GM18907 (cell line): Measurements from ENCODE around the gene EMB.
A peak's percentile ranks its signal among the peaks of the same experiment; 100 is the strongest.
"Not testable (repeated sequence)": the region's sequence is repeated elsewhere in the genome, so short reads cannot be mapped to it uniquely, and the experiment has no call there.

Experiments used
- ATAC-seq: cut with Tn5 transposase; IDR thresholded peaks from one replicate; pipeline ENCODE4 v1.9.1; 2021; ENCODE audit warnings: mild to moderate bottlenecking, moderate library complexity; ENCODE audit not compliant: unreplicated experiment

Gene EMB, protein sequence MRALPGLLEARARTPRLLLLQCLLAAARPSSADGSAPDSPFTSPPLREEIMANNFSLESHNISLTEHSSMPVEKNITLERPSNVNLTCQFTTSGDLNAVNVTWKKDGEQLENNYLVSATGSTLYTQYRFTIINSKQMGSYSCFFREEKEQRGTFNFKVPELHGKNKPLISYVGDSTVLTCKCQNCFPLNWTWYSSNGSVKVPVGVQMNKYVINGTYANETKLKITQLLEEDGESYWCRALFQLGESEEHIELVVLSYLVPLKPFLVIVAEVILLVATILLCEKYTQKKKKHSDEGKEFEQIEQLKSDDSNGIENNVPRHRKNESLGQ

DNA sequence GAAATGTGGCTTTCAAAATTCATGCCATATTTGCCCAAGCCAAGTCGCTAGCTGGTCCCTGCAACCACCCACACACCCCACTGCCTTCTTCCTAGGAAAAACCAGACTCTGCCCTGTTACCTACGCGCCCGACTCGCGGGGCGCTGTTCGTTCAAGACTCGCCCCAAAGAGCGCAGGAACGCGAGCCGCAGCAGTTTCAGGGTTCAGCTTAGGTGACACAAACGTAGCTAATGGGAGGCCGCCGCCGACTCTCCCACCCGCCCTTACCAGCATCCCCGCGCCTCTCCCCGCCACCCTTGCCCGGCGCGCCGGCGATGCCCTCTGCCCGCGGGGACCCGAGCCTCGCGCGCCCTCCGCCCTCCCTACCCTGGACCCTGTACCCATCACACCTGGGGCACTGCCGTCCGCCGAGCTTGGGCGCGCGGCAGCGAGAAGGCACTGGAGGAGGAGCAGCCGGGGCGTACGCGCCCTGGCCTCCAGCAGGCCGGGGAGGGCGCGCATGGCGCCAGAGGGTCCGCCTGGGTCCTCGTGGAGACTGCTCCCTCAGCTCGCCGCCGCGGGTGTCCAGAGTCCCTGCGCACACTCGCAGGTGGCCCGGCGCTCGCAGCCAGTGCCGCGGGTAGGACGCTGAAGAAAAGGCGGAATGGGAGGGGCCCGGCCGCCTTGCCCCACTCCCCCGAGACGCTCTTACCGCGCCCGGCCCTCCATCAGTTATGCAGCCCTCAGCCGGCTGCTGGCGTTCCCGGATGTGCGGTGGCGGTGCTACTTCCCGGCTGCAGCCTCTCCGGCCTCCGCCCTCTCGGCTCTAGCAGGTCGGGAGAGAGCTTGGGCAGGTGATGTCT lies at the start of gene EMB:
Gene EMB (minus strand): TSS at position 638 of the 842 bp plus-strand sequence. CDS start 137 bp downstream, at position 501.
- peak; percentile 75 for ATAC-seq

DNA sequence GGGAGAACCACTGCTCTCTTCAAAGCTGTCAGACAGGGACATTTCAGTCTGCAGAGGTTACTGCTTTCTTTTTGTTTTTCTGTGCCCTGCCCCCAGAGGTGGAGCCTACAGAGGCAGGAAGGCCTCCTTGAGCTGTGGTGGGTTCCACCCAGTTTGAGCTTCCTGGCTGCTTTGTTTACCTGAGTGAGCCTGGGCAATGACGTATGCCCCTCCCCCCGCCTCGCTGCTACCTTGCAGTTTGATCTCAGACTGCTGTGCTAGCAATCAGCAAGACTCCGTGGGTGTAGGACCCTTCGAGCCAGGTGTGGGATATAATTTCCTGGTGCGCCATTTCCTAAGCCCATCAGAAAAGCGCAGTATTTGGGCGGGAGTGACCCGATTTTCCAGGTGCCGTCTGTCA lies 48.4 kb upstream of the EMB start:
- not testable (repeated sequence) for ATAC-seq

DNA sequence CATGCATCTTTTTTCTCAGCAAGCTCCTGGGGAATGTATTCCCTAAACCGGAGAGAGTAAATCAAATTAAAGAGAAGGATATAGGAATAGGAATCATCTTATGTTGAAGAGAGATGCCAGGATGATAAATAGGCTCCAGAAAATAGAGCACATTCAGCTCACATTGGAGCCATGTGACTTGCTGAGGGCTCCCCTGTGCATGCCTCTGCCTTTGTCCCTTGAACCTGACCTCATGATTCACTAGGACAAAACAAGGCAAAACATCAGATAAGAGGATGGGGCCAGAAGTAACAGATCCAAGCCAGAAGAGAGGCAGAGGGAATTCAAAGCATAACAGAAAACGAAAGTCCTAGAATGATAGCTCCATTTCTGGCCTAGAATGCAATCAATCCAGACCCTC lies 37.7 kb upstream of the EMB start:
- not testable (repeated sequence) for ATAC-seq

DNA sequence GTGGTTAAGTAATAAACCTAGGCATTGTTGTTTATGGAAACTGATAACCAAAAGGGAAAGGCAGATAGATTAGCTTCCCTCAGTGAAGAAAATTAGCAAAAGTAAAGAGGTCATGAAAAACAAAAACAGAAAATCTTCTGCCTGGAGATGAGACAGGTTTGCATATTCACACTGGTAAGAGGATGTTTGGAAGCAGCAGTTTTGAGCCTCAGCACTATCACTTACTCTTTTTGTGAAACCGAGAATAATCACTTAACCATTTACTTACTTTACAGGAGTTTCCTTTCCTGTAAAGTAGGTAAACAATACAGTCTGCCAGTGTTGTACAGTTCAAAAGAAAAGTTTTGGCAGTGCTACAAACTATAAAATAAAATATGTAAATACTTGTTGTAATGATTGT lies 35.5 kb upstream of the EMB start:
- peak; percentile 99 for ATAC-seq

DNA sequence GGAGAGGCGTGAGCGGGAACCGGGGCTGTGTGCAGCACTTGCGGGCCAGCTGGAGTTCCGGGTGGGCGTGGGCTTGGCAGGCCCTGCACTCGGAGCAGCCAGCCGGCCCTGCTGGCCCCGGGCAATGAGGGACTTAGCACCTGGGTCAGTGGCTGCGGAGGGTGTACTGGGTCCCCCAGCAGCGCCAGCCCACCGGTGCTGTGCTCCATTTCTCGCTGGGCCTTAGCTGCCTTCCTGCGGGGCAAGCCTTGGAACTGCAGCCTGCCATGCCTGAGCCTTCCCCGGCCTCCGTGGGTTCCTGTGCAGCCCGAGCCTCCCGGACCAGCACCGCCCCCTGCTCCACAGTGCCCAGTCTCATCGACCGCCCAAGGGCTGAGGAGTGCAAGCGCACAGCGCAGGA lies 23.9 kb upstream of the EMB start:
- not testable (repeated sequence) for ATAC-seq

DNA sequence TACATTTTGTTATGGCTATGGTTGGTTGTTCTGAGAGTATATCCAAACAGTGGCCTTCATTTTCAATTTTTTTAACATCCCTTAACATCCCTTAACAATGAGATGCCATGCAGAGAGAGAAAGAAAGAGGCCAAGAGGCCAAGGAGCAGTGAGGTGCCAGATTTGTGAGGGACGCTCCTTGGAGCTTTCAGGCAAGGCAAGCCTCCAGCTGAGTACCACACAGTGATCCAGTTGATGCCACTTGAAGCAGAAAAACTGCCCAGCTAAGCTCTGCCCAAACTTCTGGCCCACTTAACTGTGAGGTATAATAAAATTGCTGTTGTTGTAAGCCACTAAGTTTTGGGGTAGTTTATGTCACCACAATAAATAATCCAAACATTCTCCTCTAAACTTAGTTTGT lies 22.6 kb upstream of the EMB start:
- no peak for ATAC-seq

DNA sequence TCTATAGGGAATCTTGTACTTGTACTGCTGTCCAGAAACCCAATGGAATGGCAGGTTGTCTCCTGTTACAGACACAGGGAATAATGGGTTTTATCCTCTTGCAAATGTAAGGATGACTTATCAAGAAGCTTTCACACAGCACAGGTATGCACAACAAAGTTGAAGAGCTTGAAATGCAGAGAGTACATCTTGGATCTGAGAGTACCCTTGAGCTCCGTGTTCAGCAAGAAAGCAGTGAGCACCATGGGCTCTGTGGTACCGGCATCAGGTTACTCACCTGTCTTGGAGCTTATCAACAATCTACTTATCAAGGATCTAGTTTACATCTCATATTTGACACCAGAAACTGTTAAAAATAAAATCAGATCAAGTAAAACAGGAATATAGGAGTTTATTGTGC lies 22.0 kb upstream of the EMB start:
- ATAC-seq, result no peak

DNA sequence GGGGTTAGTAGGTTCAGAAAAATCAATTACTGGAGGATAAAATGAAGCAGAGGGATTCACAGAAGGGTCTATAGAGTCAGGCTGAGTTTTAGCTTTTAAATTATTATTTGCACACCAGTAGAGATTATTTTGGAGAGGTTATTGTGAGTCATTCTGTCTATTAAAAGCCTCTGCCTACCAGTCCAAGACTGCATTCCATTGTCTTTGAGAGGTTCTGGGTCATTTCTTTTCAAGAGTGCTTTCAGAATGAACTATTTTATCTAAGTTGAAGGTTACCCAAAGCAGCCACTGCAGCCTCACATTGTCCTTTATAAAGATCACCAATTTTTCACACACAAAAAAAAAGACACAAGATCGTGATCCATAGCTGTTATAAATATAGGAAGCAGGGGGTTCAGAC lies 21.5 kb upstream of the EMB start:
- not testable (repeated sequence) for ATAC-seq

DNA sequence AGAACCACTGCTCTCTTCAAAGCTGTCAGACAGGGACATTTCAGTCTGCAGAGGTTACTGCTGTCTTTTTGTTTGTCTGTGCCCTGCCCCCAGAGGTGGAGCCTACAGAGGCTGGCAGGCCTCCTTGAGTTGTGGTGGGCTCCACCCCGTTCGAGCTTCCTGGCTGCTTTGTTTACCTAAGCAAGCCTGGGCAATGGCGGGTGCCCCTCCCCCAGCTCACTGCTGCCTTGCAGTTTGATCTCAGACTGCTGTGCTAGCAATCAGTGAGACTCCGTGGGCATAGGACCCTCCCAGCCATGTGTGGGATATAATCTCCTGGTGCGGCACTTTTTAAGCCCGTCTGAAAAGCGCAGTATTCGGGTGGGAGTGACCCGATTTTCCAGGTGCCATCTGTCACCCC lies 17.3 kb upstream of the EMB start:
- not testable (repeated sequence) for ATAC-seq

DNA sequence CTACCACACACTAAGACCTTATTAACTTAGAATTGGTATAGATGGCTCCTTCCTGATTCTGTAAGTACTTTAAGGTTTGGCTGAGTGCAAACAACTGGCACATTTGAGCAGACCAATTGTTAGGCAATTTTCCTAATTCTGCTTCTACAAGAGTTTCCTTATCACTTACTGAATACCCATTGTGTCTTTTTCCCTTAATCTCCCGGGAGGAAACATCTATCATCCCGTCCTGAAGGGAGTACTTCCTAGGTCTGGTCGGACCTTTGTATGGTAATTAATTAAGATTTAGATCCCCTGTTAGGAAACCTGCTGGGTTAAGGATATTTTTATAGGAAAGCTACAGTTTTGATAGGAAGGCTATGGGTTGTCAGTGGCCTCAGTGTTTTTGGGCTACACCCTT lies 8.2 kb upstream of the EMB start:
- not testable (repeated sequence) for ATAC-seq

DNA sequence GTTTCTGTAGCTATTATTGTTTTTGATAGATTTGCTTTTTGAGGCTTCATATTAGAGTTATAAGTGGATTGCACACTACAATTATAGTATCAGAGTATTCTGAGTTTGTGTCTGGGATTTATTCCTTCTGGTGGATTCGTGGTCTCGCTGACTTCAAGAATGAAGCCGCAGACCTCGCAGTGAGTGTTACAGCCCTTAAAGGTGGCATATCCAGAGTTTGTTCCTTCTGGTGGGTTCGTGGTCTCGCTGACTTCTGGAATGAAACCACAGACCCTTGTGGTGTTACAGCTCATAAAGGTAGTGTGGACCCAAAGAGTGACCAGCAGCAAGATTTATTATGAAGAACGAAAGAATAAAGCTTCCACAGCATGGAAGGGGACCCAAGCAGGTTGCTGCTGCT lies 6.9 kb upstream of the EMB start:
- ATAC-seq, result no peak

DNA sequence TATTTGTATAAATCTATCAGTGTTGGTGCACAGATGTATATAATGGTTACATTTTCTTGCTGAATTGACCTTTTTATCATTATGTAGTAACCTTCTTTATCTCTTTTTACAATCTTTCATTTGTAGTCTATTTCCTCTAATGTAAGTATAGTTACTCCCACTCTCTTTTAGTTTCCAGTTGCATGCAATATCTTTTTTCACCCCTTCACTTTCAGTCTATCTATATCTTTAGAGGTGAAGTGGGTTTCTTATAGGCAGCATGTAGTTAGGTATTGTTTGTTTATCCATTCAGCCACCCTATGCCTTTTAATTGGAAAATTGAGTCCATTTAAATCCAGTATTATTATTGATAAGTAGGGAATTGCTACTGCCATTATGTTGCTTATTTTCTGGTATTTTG lies 6.1 kb upstream of the EMB start:
- ATAC-seq, result no peak

DNA sequence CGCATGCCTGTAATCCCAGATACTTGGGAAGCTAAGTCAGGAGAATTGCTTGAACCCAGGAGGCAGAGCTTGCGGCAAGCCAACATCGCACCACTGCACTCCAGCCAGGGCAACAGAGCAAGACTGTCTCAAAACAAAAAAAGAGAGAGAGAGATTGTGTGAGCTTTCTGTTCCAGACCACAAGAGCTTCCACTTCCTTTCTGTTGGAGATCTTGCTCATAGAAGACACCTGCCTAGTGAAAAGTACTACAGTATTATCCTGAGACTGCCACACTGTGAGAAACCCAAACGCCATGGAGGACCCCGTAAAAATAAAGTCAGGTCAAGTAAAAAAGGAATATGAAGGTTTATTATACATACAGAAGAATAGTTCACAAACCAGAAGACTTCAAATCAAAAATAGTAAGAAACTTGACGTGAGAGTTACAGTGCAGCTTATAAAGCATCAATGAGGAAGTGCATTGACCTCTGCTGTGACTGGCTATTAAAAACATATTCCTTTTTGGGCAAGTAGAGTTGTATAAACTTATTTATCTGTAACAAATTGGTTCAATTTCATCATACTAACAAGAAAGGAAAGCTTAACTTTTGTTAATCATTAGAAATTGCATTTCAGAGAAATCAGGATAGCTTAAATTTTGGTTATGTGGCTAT lies 4.3 kb upstream of the EMB start:
- peak; percentile 78 for ATAC-seq

DNA sequence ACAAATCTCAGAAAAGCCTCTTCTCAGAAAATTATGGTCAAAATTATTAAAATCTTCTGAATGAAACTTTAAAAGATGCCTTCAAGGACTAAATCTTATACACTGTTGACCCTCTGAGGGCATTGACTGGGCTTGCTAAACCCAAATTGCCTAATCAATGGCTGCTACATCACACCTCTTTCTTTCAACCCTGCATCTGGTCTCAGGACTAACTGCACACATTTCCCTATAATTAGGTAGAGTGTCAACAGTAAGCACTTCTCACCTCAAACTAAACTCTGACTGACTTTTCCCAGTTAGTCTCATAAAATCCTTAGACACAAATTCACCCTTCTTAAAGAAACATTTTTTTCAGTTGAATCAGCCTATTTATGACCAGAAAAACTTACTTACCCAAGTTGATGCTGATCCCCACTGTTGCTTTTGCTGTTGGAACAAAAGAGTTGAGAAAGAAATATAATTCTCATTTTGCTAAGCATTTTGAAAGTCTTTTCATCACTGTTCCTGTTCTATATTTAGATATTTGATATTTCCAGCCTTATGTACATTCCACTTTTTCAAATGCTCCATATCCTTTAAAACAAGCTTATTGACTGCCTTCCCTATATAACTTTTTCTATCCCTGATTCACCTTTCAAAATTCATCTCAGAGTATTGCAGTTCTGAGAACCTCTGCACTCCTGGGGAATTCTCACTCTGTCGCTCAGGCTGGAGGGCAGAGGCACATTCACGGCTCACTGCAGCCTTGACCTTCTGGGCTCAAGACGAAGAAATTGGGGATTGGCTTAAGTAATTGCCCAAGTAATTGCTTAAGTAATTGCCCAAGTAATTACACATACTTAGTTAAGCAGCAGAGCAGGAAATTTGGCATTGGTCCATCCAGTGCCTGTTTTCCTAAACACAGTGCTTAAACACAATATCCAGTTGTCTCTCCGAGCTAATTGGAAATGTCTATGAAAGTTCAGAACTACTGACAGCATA lies 1.8 kb upstream of the EMB start:
- ATAC-seq, result not testable (repeated sequence)

DNA sequence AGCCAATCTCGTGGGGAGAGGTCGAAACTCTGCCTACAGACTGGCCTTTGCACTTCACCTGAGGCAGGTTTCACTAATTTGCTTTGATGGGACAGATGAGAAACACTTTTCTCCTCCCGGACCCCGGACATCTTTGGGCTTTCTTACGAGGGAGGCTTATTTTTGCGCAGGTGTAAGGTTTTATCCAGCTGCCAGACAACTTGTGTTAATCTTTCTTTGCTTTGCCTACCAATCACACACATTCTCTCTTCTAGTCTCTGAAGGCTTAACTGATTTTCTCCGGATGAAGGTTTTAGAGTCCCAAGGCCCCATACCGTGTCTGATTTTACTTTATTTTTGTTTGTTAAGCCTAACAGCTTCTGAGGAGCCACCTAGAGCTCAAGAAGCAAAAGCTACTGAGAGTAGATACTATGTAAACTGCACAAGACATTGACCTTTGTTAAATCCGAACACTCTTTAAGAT lies 436 bp upstream of the EMB start:
- ATAC-seq, result no peak

DNA sequence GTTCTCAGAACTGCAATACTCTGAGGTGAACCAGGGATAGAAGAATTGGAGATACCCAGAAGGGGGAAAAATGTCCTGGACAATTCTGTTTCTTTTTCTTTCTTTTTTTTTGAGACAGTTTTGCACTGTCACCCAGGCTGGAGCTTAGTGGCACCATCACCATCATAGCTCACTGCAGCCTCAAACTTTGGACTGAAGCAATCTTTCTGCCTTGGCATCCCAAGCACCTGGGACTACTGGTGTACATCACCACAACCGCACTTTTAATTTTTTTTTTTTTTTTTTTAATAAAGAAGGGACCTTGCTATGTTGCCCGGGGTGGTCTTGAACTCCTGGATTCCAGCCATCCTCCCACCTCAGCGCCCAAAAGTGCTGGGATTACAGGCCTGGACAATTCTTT lies 1.9 kb downstream of the EMB start:
- no peak for ATAC-seq

DNA sequence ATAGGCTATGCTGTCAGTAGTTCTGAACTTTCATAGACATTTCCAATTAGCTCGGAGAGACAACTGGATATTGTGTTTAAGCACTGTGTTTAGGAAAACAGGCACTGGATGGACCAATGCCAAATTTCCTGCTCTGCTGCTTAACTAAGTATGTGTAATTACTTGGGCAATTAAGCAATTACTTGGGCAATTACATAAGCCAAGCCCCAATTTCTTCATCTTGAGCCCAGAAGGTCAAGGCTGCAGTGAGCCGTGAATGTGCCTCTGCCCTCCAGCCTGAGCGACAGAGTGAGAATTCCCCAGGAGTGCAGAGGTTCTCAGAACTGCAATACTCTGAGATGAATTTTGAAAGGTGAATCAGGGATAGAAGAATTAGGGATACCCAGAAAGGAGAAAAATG lies 3.0 kb downstream of the EMB start:
- ATAC-seq, result not testable (repeated sequence)

DNA sequence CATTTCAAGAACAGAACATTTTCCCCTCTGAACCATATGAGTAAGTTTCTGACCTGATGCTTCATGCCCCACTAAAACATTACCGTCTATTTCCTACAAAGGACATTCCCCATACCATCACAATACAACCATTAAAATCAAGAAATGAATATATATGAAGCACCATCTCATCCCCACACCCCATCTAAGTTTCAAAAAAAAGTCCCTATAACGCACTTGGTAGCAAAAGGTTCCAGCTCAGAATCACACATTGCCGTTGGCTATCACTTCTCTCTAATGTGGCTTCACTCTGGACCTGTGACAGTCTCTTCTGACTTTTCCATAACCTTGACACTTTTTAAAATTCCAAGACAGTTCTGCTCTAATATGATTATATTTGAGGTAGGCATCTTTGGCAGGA lies 5.9 kb downstream of the EMB start:
- peak; percentile 51 for ATAC-seq

DNA sequence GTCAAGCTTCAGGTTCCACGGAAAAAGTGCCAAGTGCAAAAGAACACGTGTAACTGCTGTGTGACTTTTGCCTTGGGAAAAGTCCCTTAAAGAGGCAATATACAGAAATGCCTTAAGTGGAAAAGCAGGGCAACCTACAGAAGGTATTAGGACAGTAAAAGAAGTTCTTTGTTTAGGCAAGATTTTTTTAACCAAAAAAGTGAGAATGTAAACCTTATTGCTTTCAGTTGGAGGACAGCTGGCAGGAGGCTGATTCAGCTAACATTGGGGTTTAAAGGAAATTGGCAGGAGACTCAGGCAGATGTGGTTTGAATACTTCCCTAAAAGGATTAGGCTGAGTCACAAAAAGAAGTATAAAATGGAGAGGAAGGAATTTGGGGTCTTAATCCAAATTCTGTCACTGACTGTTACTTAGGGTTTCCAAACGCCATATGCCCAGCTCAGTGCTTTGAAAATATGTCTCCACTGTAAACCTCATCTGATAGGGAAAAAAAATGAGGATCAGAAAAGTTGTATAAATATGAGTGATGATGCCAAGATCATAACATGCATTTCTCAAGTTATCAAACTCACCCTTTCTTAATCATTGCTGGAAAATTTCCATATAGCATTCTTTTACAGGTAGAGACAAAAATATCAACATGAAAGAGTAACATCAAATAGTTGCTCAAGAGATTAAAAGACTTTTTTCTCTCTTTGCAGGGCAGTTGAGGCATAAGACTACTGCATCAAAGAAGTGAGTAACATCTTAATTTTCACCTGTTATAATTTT lies 9.8 kb downstream of the EMB start:
- not testable (repeated sequence) for ATAC-seq
